Daoy (cell line): ENCODE measurements around the gene SDK1. TPM values are rescaled to one million over a fixed set of nuclear protein-coding genes. Genes with fewer than 3 reads are reported as not detected.

Source experiments
- DNase-seq: peaks from one replicate; pipeline ENCODE4 v3.0.0-alpha.2; 2015; ENCODE audit warnings: low read depth
- total RNA-seq: library from RNA; depleted of rRNA; stranded (reverse); fragments of >200 nt; shearing (Covaris generic); gene quantifications from 2 replicates; pipeline ENCODE4 v1.2.3, GENCODE V29; 2014; rRNA removed

The SDK1 gene
- 4.2 and 5.0 TPM in 2 replicates for total RNA-seq

GRCh38 chr7:3300651-3301448 lies at the start of gene SDK1:
SDK1 (plus strand) TSS chr7:3301252; CDS start chr7:3301587, 335 bp downstream.
- DNase-seq: peak; percentile 98

GRCh38 chr7:3254718-3255117 lies 46.3 kb upstream of the SDK1 start:
- DNase-seq: no peak

- DNase-seq: peak; percentile 17
Observed at GRCh38 chr7:3259711-3260400, 41.2 kb upstream of the SDK1 start.

DNA sequence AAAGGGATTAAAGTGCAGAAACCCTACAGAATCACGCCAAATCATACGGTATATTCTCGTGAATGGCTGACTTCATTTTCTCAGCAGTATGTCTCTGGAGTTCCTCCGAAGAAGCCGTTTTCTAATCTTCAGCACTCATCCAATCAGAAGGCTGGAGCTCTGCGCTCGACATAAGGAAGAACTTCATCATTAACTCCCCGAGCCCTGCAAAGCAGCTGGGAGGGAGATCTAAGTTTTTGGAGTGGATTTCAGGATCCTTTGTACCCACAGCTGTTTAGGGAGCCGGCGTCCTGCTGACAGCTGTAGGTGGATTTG lies 40.7 kb upstream of the SDK1 start:
- DNase-seq: peak; percentile 70

DNA sequence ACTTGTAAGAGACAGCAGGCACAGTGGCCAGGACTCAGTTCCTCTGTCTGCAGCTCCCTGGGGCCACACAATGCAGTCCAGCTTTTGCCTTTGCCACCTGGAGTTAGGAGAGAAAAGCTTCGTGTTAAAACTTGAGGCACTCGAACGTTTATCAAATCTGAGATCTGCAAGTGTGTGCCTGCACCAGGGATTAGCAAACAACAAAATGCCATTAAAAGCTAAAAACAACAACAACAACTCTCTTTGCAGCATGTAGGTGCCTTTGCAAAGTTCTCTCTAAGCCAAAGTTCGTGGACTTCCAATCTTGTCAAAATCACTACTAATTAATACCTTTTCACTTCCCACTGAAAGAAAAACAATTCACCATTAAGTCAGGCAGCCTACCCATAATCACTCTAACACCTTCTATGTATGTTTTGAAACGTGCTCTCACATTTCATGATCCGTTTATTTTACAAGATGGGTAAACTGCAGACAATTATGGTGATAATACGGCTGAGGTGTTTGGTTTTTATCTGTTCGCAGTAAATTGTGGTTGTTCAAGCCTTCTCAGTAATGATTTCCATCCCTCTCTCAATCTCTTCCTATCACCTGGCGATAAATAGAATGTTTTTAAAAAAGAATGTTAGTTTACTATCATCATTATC lies 36.2 kb upstream of the SDK1 start:
- DNase-seq: no peak

GRCh38 chr7:3265388-3265787 lies 35.7 kb upstream of the SDK1 start:
- DNase-seq: no peak

DNA sequence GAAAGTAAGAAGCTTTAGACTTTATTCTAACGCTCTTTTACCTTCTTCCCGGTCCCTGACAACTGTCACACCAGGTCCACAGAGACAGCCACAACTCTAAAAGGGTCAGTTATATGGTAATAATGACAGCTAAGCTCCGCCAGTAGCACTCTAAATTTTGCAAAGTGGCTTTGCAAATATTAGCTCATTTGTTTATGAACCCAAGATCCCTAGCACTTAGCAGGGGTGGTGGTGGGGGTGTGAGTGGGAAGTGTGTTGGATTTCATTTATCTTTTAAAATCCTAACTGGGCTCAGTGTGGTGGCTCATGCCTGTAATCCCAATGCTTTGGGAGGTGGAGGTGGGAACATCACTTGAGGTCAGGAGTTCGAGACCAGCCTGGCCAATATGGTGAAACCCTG lies 34.8 kb upstream of the SDK1 start:
- DNase-seq: no peak

DNA sequence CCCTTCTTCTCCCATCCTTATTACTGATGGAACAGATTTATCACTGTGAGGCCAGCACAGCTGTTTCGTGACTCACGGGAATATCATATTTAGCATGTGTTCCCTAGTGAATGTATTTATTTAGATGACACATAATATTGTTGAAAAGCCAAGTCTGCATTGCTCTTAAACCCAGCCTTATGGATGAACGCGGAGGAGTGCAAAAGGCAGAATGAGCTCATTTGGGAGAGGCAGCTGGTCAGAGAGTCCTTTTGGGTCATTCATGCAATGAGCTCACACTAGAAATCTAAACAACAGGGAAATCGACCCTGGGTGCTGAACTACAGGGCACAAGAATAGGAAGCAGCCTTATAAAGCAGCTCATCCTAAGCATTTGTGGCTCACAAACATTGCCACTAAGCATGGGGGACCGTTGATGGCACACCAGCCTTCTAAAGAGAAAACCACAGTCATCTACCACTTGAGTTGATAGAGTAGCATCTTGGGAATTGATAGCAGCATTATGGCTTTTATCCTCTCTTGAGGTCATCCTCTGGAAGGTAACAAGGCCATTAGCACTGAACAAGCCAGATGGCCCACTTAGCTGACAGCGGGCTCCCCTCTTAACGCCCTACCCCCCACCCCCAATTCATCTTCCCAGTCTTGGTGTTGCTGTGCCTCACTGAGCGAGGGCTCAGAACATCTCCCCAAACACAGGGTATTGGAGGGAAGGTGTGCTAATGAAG lies 32.9 kb upstream of the SDK1 start:
- DNase-seq: peak; percentile 93

DNA sequence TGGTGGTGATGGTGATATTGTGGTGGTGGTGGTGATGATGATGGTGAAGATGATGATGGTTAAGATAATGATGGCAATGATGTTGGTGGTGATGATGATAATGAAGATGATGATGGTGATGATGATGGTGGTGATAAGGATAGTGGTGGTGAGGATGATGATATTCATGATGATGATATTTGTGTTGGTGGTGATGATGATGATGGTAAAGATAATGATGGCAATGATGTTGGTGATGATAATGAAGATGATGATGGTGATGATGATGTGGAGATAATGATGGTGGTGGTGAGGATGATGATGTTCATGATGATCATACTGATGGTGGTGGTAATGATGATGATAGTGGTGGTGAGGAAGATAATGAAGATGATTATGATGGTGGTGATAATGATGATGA lies 30.7 kb upstream of the SDK1 start:
- DNase-seq: no peak

- no peak for DNase-seq
Observed at GRCh38 chr7:3271298-3271697, 29.8 kb upstream of the SDK1 start.

GRCh38 chr7:3272691-3273141 lies 28.3 kb upstream of the SDK1 start:
- DNase-seq: peak; percentile 89

DNA sequence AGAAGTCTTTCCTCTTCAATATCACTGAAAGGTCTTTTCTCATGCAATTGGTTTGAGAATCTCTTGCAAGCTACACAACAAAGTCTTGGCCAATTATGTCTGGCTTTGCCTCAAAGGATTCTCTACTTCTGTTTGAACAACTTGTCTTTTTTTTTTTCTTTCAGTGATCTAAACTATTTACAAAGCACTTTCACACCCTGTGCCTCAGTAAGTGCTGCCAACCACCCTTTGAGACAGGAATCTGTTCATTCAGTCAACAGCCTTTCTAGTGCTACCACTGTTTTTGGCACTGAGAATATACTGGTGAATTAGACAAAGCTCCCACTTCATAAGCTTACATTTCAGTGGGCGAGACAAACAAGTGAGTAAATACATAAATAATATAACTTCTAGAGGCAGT lies 26.9 kb upstream of the SDK1 start:
- DNase-seq: no peak

GRCh38 chr7:3277604-3278572 lies 23.2 kb upstream of the SDK1 start:
- DNase-seq: no peak

- DNase-seq: no peak
Observed at GRCh38 chr7:3279147-3279818, 21.8 kb upstream of the SDK1 start.

GRCh38 chr7:3280445-3280844 lies 20.6 kb upstream of the SDK1 start:
- no peak for DNase-seq

DNA sequence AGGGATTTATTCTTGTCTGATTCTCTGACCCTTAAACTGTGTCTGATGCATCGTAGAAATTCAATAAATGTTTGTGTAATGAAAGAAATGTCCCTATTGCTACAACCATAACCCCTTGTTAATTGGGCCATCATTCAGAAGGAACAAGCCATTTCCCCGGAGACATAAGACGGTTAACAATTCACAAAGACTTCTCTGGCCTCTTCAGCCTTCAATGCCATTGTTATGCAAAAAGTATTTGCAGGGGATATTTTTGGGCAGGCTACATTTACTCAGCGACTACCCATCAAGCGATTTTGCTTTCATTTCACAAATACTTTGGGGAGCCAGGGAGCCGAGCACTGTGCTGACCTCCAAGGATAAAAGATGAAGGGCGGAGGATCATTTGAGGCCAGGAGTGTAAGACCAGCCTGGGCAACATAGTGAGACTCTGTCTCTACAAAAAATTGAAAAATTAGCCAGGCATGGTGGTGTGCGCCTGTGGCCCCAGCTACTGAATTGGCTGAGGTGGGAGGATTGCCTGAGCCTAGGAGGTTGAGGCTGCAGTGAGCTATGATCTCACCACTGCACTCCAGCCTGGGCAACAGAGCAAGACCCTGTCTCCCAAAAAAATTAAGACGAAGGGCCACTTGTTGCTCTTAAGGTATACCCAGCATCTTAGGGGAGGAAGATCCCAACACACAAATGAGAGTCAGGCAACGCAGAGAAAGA lies 20.0 kb upstream of the SDK1 start:
- DNase-seq: no peak

- no peak for DNase-seq
Observed at GRCh38 chr7:3282457-3282856, 18.6 kb upstream of the SDK1 start.

DNA sequence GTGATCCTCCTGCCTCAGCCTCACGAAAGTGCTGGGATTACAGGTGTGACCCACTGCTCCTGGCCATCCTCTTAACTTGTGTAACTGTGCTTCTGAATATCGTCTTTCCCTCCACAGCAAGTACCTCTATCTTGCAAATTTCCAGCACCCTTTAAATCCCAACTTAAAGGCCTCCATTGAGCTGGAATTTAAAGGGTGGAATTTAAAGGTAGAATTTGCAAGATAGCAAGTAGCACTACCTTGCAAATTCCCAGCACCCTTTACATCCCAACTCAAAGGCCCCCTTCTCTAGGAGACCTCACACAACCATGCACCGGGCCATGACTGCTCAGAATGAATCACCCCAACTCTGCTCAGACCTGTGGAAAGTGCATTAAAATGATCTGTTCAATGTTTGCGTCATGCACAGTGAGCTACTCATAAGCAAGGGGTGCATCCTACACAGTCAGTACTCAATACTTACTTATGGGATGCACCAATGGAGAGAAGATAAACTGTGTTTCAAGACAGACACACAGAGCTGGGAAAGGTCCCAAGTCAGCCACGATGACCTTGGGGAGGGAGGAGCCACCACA lies 17.8 kb upstream of the SDK1 start:
- no peak for DNase-seq

DNA sequence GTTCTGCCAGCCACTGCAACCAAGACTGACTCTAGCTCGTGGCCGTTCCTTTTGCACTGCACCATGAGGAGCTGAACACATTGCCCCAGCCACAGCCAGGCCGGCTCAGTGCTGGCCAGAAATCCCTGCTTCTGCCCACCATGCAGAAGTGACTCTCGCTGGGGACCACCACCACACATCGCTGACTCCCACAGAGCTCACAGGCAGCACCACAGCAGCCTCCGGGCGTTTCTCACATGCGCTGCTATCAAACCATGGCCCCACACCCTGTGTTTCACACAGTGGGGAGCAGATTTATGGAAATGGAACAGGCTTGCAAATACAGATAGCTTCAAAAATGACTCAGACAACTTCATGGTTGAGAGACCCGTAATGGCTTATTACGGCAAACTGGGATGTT lies 15.4 kb upstream of the SDK1 start:
- no peak for DNase-seq
